Mammary epithelial cell (primary cell): ENCODE results near the gene STOM.

ENCODE experiments used
- EZH2 ChIP-seq: IDR thresholded peaks from 2 replicates; pipeline ENCODE4 v1.6.1; 2012; ENCODE audit warnings: low read length, inconsistent platforms, borderline replicate concordance
- TF ChIP-seq, protein P1 (sequence below), 2 donors: IDR thresholded peaks in 1 of 2; conservative IDR thresholded peaks in 1 of 2; 2 replicates each; pipeline ENCODE4 v1.5.1; 2011 to 2012; ENCODE audit warnings: inconsistent platforms in 2 of 2, low read length in 2 of 2, mild to moderate bottlenecking in 2 of 2, control low read depth in 1 of 2, low read depth in 1 of 2; ENCODE audit not compliant: insufficient read depth in 1 of 2; ENCODE audit errors: extremely low read depth in 1 of 2

DNA sequence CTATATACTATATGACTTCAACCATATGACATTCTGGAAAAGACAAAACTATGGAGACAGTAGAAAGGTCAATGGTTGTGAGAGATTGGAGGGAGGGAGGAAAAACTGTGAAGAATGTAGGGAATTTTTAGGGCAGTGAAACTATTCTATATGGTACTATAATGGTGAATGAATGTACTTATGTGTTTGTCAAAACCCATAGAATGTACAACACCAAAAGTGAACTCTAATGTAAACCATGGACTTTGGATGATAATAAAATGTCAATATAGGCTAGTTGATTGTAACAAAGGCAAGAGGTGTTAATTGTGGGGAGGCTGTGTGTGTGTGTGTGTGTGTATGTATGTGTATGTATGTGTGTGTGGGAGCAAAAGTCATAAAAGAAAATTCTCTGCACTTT is 10.8 kb upstream of the STOM start:
- TF ChIP-seq, protein P1, sequence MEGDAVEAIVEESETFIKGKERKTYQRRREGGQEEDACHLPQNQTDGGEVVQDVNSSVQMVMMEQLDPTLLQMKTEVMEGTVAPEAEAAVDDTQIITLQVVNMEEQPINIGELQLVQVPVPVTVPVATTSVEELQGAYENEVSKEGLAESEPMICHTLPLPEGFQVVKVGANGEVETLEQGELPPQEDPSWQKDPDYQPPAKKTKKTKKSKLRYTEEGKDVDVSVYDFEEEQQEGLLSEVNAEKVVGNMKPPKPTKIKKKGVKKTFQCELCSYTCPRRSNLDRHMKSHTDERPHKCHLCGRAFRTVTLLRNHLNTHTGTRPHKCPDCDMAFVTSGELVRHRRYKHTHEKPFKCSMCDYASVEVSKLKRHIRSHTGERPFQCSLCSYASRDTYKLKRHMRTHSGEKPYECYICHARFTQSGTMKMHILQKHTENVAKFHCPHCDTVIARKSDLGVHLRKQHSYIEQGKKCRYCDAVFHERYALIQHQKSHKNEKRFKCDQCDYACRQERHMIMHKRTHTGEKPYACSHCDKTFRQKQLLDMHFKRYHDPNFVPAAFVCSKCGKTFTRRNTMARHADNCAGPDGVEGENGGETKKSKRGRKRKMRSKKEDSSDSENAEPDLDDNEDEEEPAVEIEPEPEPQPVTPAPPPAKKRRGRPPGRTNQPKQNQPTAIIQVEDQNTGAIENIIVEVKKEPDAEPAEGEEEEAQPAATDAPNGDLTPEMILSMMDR (conservative IDR thresholded peaks at IDR 0.05 in 1 of 2, IDR thresholded peaks at IDR 0.05 in 1 of 2; ENCODE audit: extremely low read depth in 1 of 2, insufficient read depth in 1 of 2, low read depth in 1 of 2, low read length in 2 of 2), result no peak
- no peak for TF ChIP-seq EZH2
